K562 (cell line): ENCODE measurements around the gene ITGA2B. TPM values are rescaled to one million over a fixed set of nuclear protein-coding genes. Genes with fewer than 3 reads are reported as not detected.

ENCODE experiments used
- ATAC-seq: fragments of 200-7000 bp; cut with Tn5 transposase; 3 replicates; pipeline ENCODE4 v1.9.1; 2020; ENCODE audit warnings: moderate library complexity
- BruUV-seq: library from RNA; stranded (reverse); fragments of 400-500 nt; replicated peaks from 2 replicates; lab custom pipeline; 2021; lab: Mats Ljungman, UMichigan
- CTCF ChIA-PET: fragments of 300-600 bp; formaldehyde crosslinking; extraction: SDS; loops from one replicate; lab custom pipeline; 2021; ENCODE audit warnings: low intra/inter-chr PET ratio; lab: Yijun Ruan, JAX
- POLR2A ChIA-PET: fragments of 300-600, 350-650 bp; sonication (Branson Sonifier 250); formaldehyde crosslinking; extraction: SDS; loops from one replicate; lab custom pipeline; 2021; ENCODE audit warnings: antibody characterized with exemption, inconsistent platforms; lab: Yijun Ruan, JAX
- DNase-seq, 4 experiments: peaks; one replicate each; pipeline versions ENCODE4 v3.0.0 to v3.0.0-alpha.2; 2011 to 2018; ENCODE audit warnings: low spot score in 3 of 4, mixed read lengths in 3 of 4; ENCODE audit errors: extremely low read depth in 1 of 4
- FAIRE-seq: peaks from 2 replicates; lab custom pipeline; 2011; peaks lifted over from hg19 to GRCh38; lab: Jason Lieb, UNC
- H2AFZ ChIP-seq: 2 replicates; pipeline ENCODE4 v1.6.0; 2011; ENCODE audit warnings: low read depth, low read length, control low read depth, inconsistent platforms
- H3K27ac ChIP-seq: fragments of 200-600 bp; 3 replicates; pipeline ENCODE4 v1.8.0; 2011; ENCODE audit warnings: low read depth, mild to moderate bottlenecking, control low read depth, inconsistent platforms, low read length, moderate library complexity, mixed read lengths; ENCODE audit errors: extremely low read depth
- H3K27me3 ChIP-seq, 2 experiments: fragments of 300-600 bp in 1 of 2; 2 replicates in 1 of 2; 3 replicates in 1 of 2; pipeline versions ENCODE4 v1.6.0 to v1.8.0; 2011; ENCODE audit warnings: inconsistent platforms in 2 of 2, low read length in 2 of 2, mild to moderate bottlenecking in 1 of 2, mixed read lengths in 1 of 2, moderate library complexity in 1 of 2; ENCODE audit not compliant: control insufficient read depth in 2 of 2, insufficient read depth in 2 of 2
- H3K36me3 ChIP-seq: fragments of 300-600 bp; 3 replicates; pipeline ENCODE4 v1.8.0; 2011; ENCODE audit warnings: mild to moderate bottlenecking, low read length, inconsistent platforms; ENCODE audit not compliant: control insufficient read depth, insufficient read depth
- H3K4me1 ChIP-seq, 2 experiments: fragments of 200-600 bp in 1 of 2; replicated peaks in 1 of 2; 2 replicates in 1 of 2; 3 replicates in 1 of 2; pipeline versions ENCODE4 v1.5.1 to v1.8.0; 2011; ENCODE audit warnings: inconsistent platforms in 2 of 2, low read length in 2 of 2, mild to moderate bottlenecking in 1 of 2, mixed read lengths in 1 of 2, moderate library complexity in 1 of 2; ENCODE audit not compliant: control insufficient read depth in 2 of 2, insufficient read depth in 2 of 2
- H3K4me2 ChIP-seq: 2 replicates; pipeline ENCODE4 v1.6.1; 2011; ENCODE audit warnings: low read length, control low read depth, inconsistent platforms, mixed read lengths; ENCODE audit not compliant: insufficient read depth
- H3K4me3 ChIP-seq: fragments of 200-600 bp; sonication (generic), shearing (Covaris generic); 2 replicates; pipeline ENCODE4 v1.5.1; 2016; ENCODE audit warnings: control low read depth, inconsistent platforms
- H3K79me2 ChIP-seq: fragments of 200-600 bp; 3 replicates; pipeline ENCODE4 v1.8.0; 2011; ENCODE audit warnings: low read length, inconsistent platforms; ENCODE audit not compliant: control insufficient read depth, insufficient read depth
- H3K9ac ChIP-seq, 2 experiments: 2 replicates each; pipeline versions ENCODE4 v1.6.0 to v1.6.1; 2011; ENCODE audit warnings: low read depth in 2 of 2, low read length in 2 of 2, control low read depth in 1 of 2, inconsistent platforms in 1 of 2, mild to moderate bottlenecking in 1 of 2, mixed read lengths in 1 of 2; ENCODE audit not compliant: insufficient read depth in 1 of 2
- H3K9me1 ChIP-seq: one replicate; pipeline ENCODE4 v1.6.0; 2011; ENCODE audit warnings: inconsistent platforms, mild to moderate bottlenecking, low read length, moderate library complexity; ENCODE audit not compliant: control insufficient read depth, insufficient read depth
- H3K9me3 ChIP-seq: replicated peaks from 2 replicates; pipeline ENCODE4 v1.5.1; 2011; ENCODE audit warnings: low read depth, low read length, inconsistent platforms; ENCODE audit not compliant: control insufficient read depth, insufficient read depth
- H4K20me1 ChIP-seq: replicated peaks from 2 replicates; pipeline ENCODE4 v1.6.1; 2011; ENCODE audit warnings: low read length, inconsistent platforms, mixed read lengths; ENCODE audit not compliant: control insufficient read depth, insufficient read depth
- KLF6 ChIP-seq: fragments of 250-450 bp; sonication (Bioruptor Pico); IDR thresholded peaks from 2 replicates; pipeline ENCODE4 v1.4.0; 2020; ENCODE audit warnings: mild to moderate bottlenecking, moderate library complexity, borderline replicate concordance
- ZBTB26 ChIP-seq: fragments of 450-650 bp; formaldehyde crosslinking; IDR thresholded peaks from 2 replicates; pipeline ENCODE4 v1.4.0; 2022; ENCODE audit warnings: missing genetic modification characterization
- ZHX1 ChIP-seq: fragments of 150-350 bp; conservative IDR thresholded peaks from 2 replicates; pipeline ENCODE4 v1.6.1; 2014; ENCODE audit warnings: low read length
- ZNF174 ChIP-seq: fragments of 250-450 bp; sonication (Bioruptor Pico); IDR thresholded peaks from 2 replicates; pipeline ENCODE4 v1.4.0; 2020; ENCODE audit warnings: mild to moderate bottlenecking
- ZNF436 ChIP-seq: fragments of 250-450, 450-650 bp; sonication (Bioruptor Pico); formaldehyde crosslinking; IDR thresholded peaks from 2 replicates; pipeline ENCODE4 v1.7.0; 2020; ENCODE audit warnings: mild to moderate bottlenecking
- ZNF696 ChIP-seq: fragments of 250-450 bp; sonication (Bioruptor Pico); conservative IDR thresholded peaks from 2 replicates; pipeline ENCODE4 v1.4.0; 2020; ENCODE audit warnings: mild to moderate bottlenecking, moderate library complexity
- WGBS: fragments of 100-300 bp; shearing (Covaris generic); methylation state at CpG from one replicate; pipeline ENCODE4 v1.1.6; 2016; ENCODE audit warnings: low coverage, mixed read lengths; ENCODE audit not compliant: insufficient coverage; ENCODE audit errors: missing lambda C conversion rate; 5-methylcytosine and 5-hydroxymethylcytosine counted together
- in situ Hi-C: fragments of 300-500 bp; cut with MboI; formaldehyde crosslinking; loops from 4 replicates; pipeline ENCODE4 v1.15.0; 2018; ENCODE audit warnings: inconsistent platforms, mixed read lengths
- intact Hi-C: fragments of 100-400 bp; cut with micrococcal nuclease; formaldehyde crosslinking; loops from 2 replicates; pipeline ENCODE4 v1.14.2; 2022
- polyA plus RNA-seq, 8 experiments: library from polyadenylated mRNA; depleted of rRNA in 4 of 8; stranded (reverse) in 5 of 8; unstranded in 3 of 8; fragments of >200 nt; fragmentation: Nextera tagmentation in 2 of 8; fragmentation: Illumina TruSeq in 1 of 8; extraction: Ambion mirVana in 2 of 8; extraction: Trizol in 1 of 8; gene quantifications; 2 replicates each; pipeline versions ENCODE4 v1.2.1 to v1.2.3, GENCODE V29; 2011 to 2014; ENCODE audit warnings: inconsistent platforms in 1 of 8, missing spikeins in 1 of 8
- total RNA-seq, 7 experiments: library from RNA; depleted of rRNA in 6 of 7; stranded (reverse); fragments of >200 nt in 6 of 7; fragmentation: Illumina TruSeq in 2 of 7; extraction: Trizol in 2 of 7; gene quantifications; 2 replicates each; pipeline versions ENCODE4 v1.2.1 to v1.2.3, GENCODE V29; 2011 to 2021; ENCODE audit warnings: low replicate concordance in 1 of 7

ITGA2B gene
- total and polyA plus RNA-seq, 9 of the 15 experiments (the other 6 are each of a cell fraction or from before 2014, with no cell fraction given) = 1.1 to 26.4 (median 5.6) TPM

GRCh38 chr17:44383861-44384260 is 5.6 kb downstream of the ITGA2B start:
- intact Hi-C loops = no loop called here
- Histone ChIP-seq H3K27ac (no peak overlapping the region), H3K9me1 (no peaks in the 10 kb centered on the region), H3K4me2 (no peak overlapping the region), H3K4me3 (no peak overlapping the region), H3K9me3 (no peaks in the 10 kb centered on the region), H2AFZ (no peak overlapping the region), H3K79me2 (peaks cover 7% of the 10 kb centered on the region; the same call in 2 of the 3 replicates), H3K9ac (no peak overlapping the region), H3K36me3 (no peaks in the 10 kb centered on the region), H4K20me1 (no peaks in the 10 kb centered on the region), H3K4me1 (peaks cover 16 to 35% of the 10 kb centered on the region in 2 experiments), H3K27me3 (no peaks in the 10 kb centered on the region; a peak in 1 of 5 replicates)
- FAIRE-seq = no peak
- ATAC-seq = no peak
- ChIA-PET POLR2A (interaction anchor here (0.8 to 1.1 kb wide), 2 partner anchors 13 to 292 kb away, joined by 3 read pairs; no protein-coding TSS in a partner anchor), CTCF (no interaction called here)
- in situ Hi-C loops = no loop called here
- no TSS peak for BruUV-seq
- no peak for DNase-seq
- TF ChIP-seq ZBTB26 (CRISPR knock-in tag) (no peak), ZNF436 (CRISPR knock-in tag) (no peak), ZNF696 (CRISPR knock-in tag) (no peak), ZHX1 (no peak), KLF6 (CRISPR knock-in tag) (no peak), ZNF174 (no peak)
- 79% methylated on average over 16 of the region's 16 CpGs for WGBS
